Urinary bladder (tissue), 4 donors: ENCODE data around the gene PIGV. TPM values are rescaled to one million over a fixed set of nuclear protein-coding genes. Genes with fewer than 3 reads are reported as not detected.
A peak's percentile ranks its signal among the peaks of the same experiment; 100 is the strongest.
"Not testable (repeated sequence)": the region's sequence is repeated elsewhere in the genome, so short reads cannot be mapped to it uniquely, and the experiment has no call there.

Experiments used
- DNase-seq: peaks from one replicate; pipeline ENCODE4 v3.0.0-alpha.2; 2015; ENCODE audit errors: extremely low spot score
- H3K27ac ChIP-seq: one replicate; pipeline ENCODE4 v1.5.1; 2013; ENCODE audit warnings: low read depth, mild to moderate bottlenecking, moderate library complexity
- H3K36me3 ChIP-seq: one replicate; pipeline ENCODE4 v1.6.1; 2013; ENCODE audit warnings: mild to moderate bottlenecking, moderate library complexity; ENCODE audit not compliant: insufficient read depth
- H3K4me1 ChIP-seq: one replicate; pipeline ENCODE4 v1.6.1; 2013; ENCODE audit warnings: mild to moderate bottlenecking, moderate library complexity; ENCODE audit not compliant: insufficient read depth
- H3K4me3 ChIP-seq: one replicate; pipeline ENCODE4 v1.5.1; 2013; ENCODE audit warnings: low read depth, low read length
- WGBS: extraction: QIAGEN DNeasy Blood & Tissue Kit; methylation state at CpG from one replicate; pipeline ENCODE4 v1.1.7; 2013; 5-methylcytosine and 5-hydroxymethylcytosine counted together
- polyA plus RNA-seq: library from polyadenylated mRNA; stranded (reverse); fragments of 200-250 nt; gene quantifications from one replicate; pipeline ENCODE4 v1.2.3, GENCODE V29; 2013
- total RNA-seq: library from RNA; depleted of rRNA; stranded (reverse); fragments of >200 nt; gene quantifications from one replicate; pipeline ENCODE4 v1.2.3, GENCODE V29; 2014
- donor health status: healthy with polysubstance abuse.
- donor health status: healthy.

The PIGV gene
- total and polyA plus RNA-seq, 2 donors = 13.4 to 17.4 TPM

- Histone ChIP-seq H3K4me3 (no peak overlapping the region), H3K27ac (no peak overlapping the region), H3K4me1 (no peaks in the 10 kb centered on the region), H3K36me3 (no peaks in the 10 kb centered on the region)
- WGBS = 72% methylated on average over 5 of the region's 5 CpGs
- DNase-seq = no peak
Measured at GRCh38 chr1:26790551-26790953, 2.8 kb downstream of the PIGV start.

- Histone ChIP-seq H3K27ac (no peak overlapping the region), H3K4me3 (no peak overlapping the region), H3K4me1 (no peaks in the 10 kb centered on the region), H3K36me3 (no peaks in the 10 kb centered on the region)
- DNase-seq = no peak
- WGBS = 73% methylated on average over 6 of the region's 6 CpGs
Measured at GRCh38 chr1:26791148-26791547, 3.4 kb downstream of the PIGV start.

- H3K36me3 ChIP-seq = no peaks in the 10 kb centered on the region
- DNase-seq = no peak
- WGBS = 61% methylated on average over 3 of the region's 3 CpGs
- no peaks in the 10 kb centered on the region for H3K4me1 ChIP-seq
- no peak overlapping the region for H3K4me3 ChIP-seq
- no peak overlapping the region for H3K27ac ChIP-seq
Measured at GRCh38 chr1:26791626-26792025, 3.9 kb downstream of the PIGV start.

GRCh38 chr1:26792924-26793323 is 5.2 kb downstream of the PIGV start:
- H3K36me3 ChIP-seq = no peaks in the 10 kb centered on the region

GRCh38 chr1:26794391-26794790 is 6.6 kb downstream of the PIGV start:
- Histone ChIP-seq H3K27ac (no peak overlapping the region), H3K36me3 (no peaks in the 10 kb centered on the region), H3K4me3 (no peak overlapping the region), H3K4me1 (no peaks in the 10 kb centered on the region)
- 91% methylated on average over 5 of the region's 5 CpGs for WGBS
- no peak for DNase-seq

More at GRCh38 chr1:26792924-26793323, 5.2 kb downstream of the PIGV start:
- Histone ChIP-seq H3K4me1 (no peaks in the 10 kb centered on the region), H3K4me3 (no peak overlapping the region), H3K27ac (no peak overlapping the region)
- DNase-seq = no peak
- WGBS = 96% methylated on average over 2 of the region's 2 CpGs

- Histone ChIP-seq H3K36me3 (no peaks in the 10 kb centered on the region), H3K4me1 (peaks cover 2% of the 10 kb centered on the region), H3K27ac (no peak overlapping the region), H3K4me3 (no peak overlapping the region)
- WGBS = 91% methylated on average over 2 of the region's 2 CpGs
- DNase-seq = no peak
Measured at GRCh38 chr1:26797627-26798026, 9.9 kb downstream of the PIGV start.

GRCh38 chr1:26799479-26800142 is 11.9 kb downstream of the PIGV start:
- no peaks in the 10 kb centered on the region for H3K36me3 ChIP-seq
- no peak for DNase-seq
- peaks cover 2% of the 10 kb centered on the region for H3K4me1 ChIP-seq
- 13% methylated on average over 5 of the region's 5 CpGs for WGBS
- peak overlapping the region; percentile 19 for H3K27ac ChIP-seq
- H3K4me3 ChIP-seq = no peak overlapping the region

- H3K36me3 ChIP-seq, DNase-seq, H3K4me3 ChIP-seq, H3K4me1 ChIP-seq, H3K27ac ChIP-seq: not testable (repeated sequence)
- WGBS = 96% methylated on average over 30 of the region's 36 CpGs
Measured at GRCh38 chr1:26803932-26804331, 16.2 kb downstream of the PIGV start.

GRCh38 chr1:26810105-26810504 is 22.4 kb downstream of the PIGV start:
- H3K4me3 ChIP-seq, H3K27ac ChIP-seq, DNase-seq, H3K36me3 ChIP-seq, H3K4me1 ChIP-seq: not testable (repeated sequence)
- 56% methylated on average over 11 of the region's 11 CpGs for WGBS

GRCh38 chr1:26811057-26811456 is 23.3 kb downstream of the PIGV start:
- Histone ChIP-seq H3K4me1 (no peaks in the 10 kb centered on the region), H3K36me3 (no peaks in the 10 kb centered on the region), H3K27ac (no peak overlapping the region), H3K4me3 (no peak overlapping the region)
- no peak for DNase-seq
- WGBS = 75% methylated on average over 4 of the region's 4 CpGs

GRCh38 chr1:26811708-26812107 is 24.0 kb downstream of the PIGV start:
- no peak overlapping the region for H3K27ac ChIP-seq

GRCh38 chr1:26814377-26814776 is 26.6 kb downstream of the PIGV start:
- Histone ChIP-seq H3K4me3 (no peak overlapping the region), H3K4me1 (no peaks in the 10 kb centered on the region), H3K36me3 (no peaks in the 10 kb centered on the region), H3K27ac (no peak overlapping the region)
- no peak for DNase-seq
- 94% methylated on average over 2 of the region's 2 CpGs for WGBS

More at GRCh38 chr1:26811708-26812107, 24.0 kb downstream of the PIGV start:
- H3K4me3 ChIP-seq = no peak overlapping the region
- no peak for DNase-seq
- H3K36me3 ChIP-seq = no peaks in the 10 kb centered on the region
- no peaks in the 10 kb centered on the region for H3K4me1 ChIP-seq

GRCh38 chr1:26814893-26815292 is 27.1 kb downstream of the PIGV start:
- no peak overlapping the region for H3K4me3 ChIP-seq
- H3K27ac ChIP-seq = no peak overlapping the region
- H3K36me3 ChIP-seq = no peaks in the 10 kb centered on the region
- WGBS = 92% methylated on average over 3 of the region's 3 CpGs
- no peak for DNase-seq
- no peaks in the 10 kb centered on the region for H3K4me1 ChIP-seq

GRCh38 chr1:26820784-26821269 is 33.1 kb downstream of the PIGV start:
- 76% methylated on average over 4 of the region's 4 CpGs for WGBS
- Histone ChIP-seq H3K4me1 (no peaks in the 10 kb centered on the region), H3K27ac (no peak overlapping the region), H3K36me3 (no peaks in the 10 kb centered on the region), H3K4me3 (no peak overlapping the region)
- no peak for DNase-seq
